GM12878 (cell line): Measurements from ENCODE around the gene RAB33A. TPM values are rescaled to one million over a fixed set of nuclear protein-coding genes. Genes with fewer than 3 reads are reported as not detected.

Experiments used
- ATAC-seq: fragments of 200-7000 bp; cut with Tn5 transposase; 3 replicates; pipeline ENCODE4 v1.9.1; 2020; ENCODE audit warnings: mild to moderate bottlenecking, moderate library complexity
- BruUV-seq: library from RNA; stranded (reverse); fragments of 400-500 nt; replicated peaks from 2 replicates; lab custom pipeline; 2021; lab: Mats Ljungman, UMichigan
- CTCF ChIA-PET: fragments of 300-600 bp; sonication (Branson Sonifier 250); formaldehyde crosslinking; extraction: SDS; loops from one replicate; lab custom pipeline; 2021; ENCODE audit warnings: inconsistent platforms; lab: Yijun Ruan, JAX
- POLR2A ChIA-PET: fragments of 350-600 bp; formaldehyde crosslinking; extraction: SDS; loops from one replicate; lab custom pipeline; 2021; ENCODE audit warnings: inconsistent platforms; lab: Charles Lee
- RAD21 ChIA-PET: fragments of 300-600 bp; sonication (Branson Sonifier 250); formaldehyde crosslinking; loops from one replicate; lab custom pipeline; 2023; ENCODE audit warnings: antibody characterized with exemption; ENCODE audit not compliant: unreplicated experiment; lab: Charles Lee
- SMC1A ChIA-PET: fragments of 300-600 bp; sonication (Branson Sonifier 250); formaldehyde crosslinking; loops from one replicate; lab custom pipeline; 2023; ENCODE audit not compliant: unreplicated experiment, uncharacterized antibody; lab: Charles Lee
- DNase-seq: peaks from one replicate; pipeline ENCODE4 v3.0.0-alpha.2; 2011; ENCODE audit warnings: low read depth, low spot score
- FAIRE-seq: peaks from 3 replicates; lab custom pipeline; 2011; peaks lifted over from hg19 to GRCh38; lab: Jason Lieb, UNC
- H2AFZ ChIP-seq: 2 replicates; pipeline ENCODE4 v1.6.0; 2011; ENCODE audit warnings: low read depth, low read length, control low read depth; ENCODE audit not compliant: control insufficient read depth
- H3K27ac ChIP-seq: 2 replicates; pipeline ENCODE4 v1.5.1; 2011; ENCODE audit warnings: control low read depth; ENCODE audit not compliant: control insufficient read depth, insufficient read depth
- H3K27me3 ChIP-seq, 2 experiments: replicated peaks in 1 of 2; 2 replicates each; pipeline versions ENCODE4 v1.6.0 to v1.6.1; 2011; ENCODE audit warnings: low read length in 1 of 2; ENCODE audit not compliant: control insufficient read depth in 2 of 2, insufficient read depth in 2 of 2
- H3K36me3 ChIP-seq, 2 experiments: 2 replicates each; pipeline ENCODE4 v1.5.1; 2011; ENCODE audit warnings: low read length in 1 of 2; ENCODE audit not compliant: control insufficient read depth in 2 of 2, insufficient read depth in 2 of 2
- H3K4me1 ChIP-seq: 2 replicates; pipeline ENCODE4 v1.6.1; 2011; ENCODE audit warnings: mild to moderate bottlenecking, low read length, moderate library complexity, mixed read lengths; ENCODE audit not compliant: control insufficient read depth, insufficient read depth
- H3K4me2 ChIP-seq: 2 replicates; pipeline ENCODE4 v1.6.0; 2011; ENCODE audit warnings: control low read depth; ENCODE audit not compliant: control insufficient read depth, insufficient read depth
- H3K4me3 ChIP-seq: fragments of 200-600 bp; sonication (generic); 2 replicates; pipeline ENCODE4 v1.5.1; 2016
- H3K79me2 ChIP-seq: 2 replicates; pipeline ENCODE4 v1.6.0; 2011; ENCODE audit warnings: low read length; ENCODE audit not compliant: control insufficient read depth, insufficient read depth
- H3K9ac ChIP-seq: 2 replicates; pipeline ENCODE4 v1.8.0; 2011; ENCODE audit warnings: low read length, control low read depth, mixed read lengths; ENCODE audit not compliant: control insufficient read depth, insufficient read depth
- H3K9me3 ChIP-seq: replicated peaks from 3 replicates; pipeline ENCODE4 v1.5.1; 2011; ENCODE audit warnings: mild to moderate bottlenecking, low read length; ENCODE audit not compliant: control insufficient read depth, insufficient read depth
- H4K20me1 ChIP-seq: 2 replicates; pipeline ENCODE4 v1.6.0; 2011; ENCODE audit not compliant: control insufficient read depth, insufficient read depth
- BRCA1 ChIP-seq: IDR thresholded peaks from 2 replicates; pipeline ENCODE4 v1.6.1; 2011; ENCODE audit warnings: low read depth, low read length, improper control_type of control experiment
- RB1 ChIP-seq: fragments of 450-650 bp; formaldehyde crosslinking; IDR thresholded peaks from 2 replicates; pipeline ENCODE4 v1.6.1; 2017; ENCODE audit warnings: mild to moderate bottlenecking, borderline replicate concordance
- RBBP5 ChIP-seq: fragments of 200-600 bp; sonication (generic); conservative IDR thresholded peaks from 2 replicates; pipeline ENCODE4 v1.6.1; 2016
- SIN3A ChIP-seq: IDR thresholded peaks from 2 replicates; pipeline ENCODE4 v1.6.1; 2012; ENCODE audit warnings: low read depth, low read length, improper control_type of control experiment
- TCF3 ChIP-seq: IDR thresholded peaks from 2 replicates; pipeline ENCODE4 v1.6.1; 2012; ENCODE audit warnings: low read depth, mild to moderate bottlenecking, low read length, borderline replicate concordance; ENCODE audit not compliant: insufficient read depth
- ZNF217 ChIP-seq: fragments of 450-650 bp; IDR thresholded peaks from 2 replicates; pipeline ENCODE4 v1.6.1; 2017; ENCODE audit warnings: antibody characterized with exemption, mild to moderate bottlenecking
- WGBS: methylation state at CpG from one replicate; pipeline ENCODE4 v1.1.6; 2016; ENCODE audit warnings: low lambda C conversion rate; ENCODE audit not compliant: insufficient replicate concordance, insufficient coverage; ENCODE audit errors: missing lambda C conversion rate; 5-methylcytosine and 5-hydroxymethylcytosine counted together
- in situ Hi-C: fragments of 300-500 bp; cut with MboI; formaldehyde crosslinking; loops from 9 replicates; pipeline ENCODE4 v1.14.3; 2018; ENCODE audit warnings: mixed read lengths
- intact Hi-C: fragments of 100-400 bp; cut with micrococcal nuclease; formaldehyde crosslinking; loops from one replicate; pipeline ENCODE4 v1.14.2; 2022; ENCODE audit not compliant: unreplicated experiment
- polyA plus RNA-seq, 11 experiments: library from polyadenylated mRNA; depleted of rRNA in 4 of 11; unstranded in 6 of 11; stranded (reverse) in 5 of 11; fragments of >200 nt; fragmentation: Nextera tagmentation in 4 of 11; fragmentation: Illumina TruSeq in 1 of 11; extraction: Ambion mirVana in 4 of 11; extraction: Trizol in 1 of 11; gene quantifications; 1 replicate in 1 of 11; 2 replicates in 10 of 11; pipeline versions ENCODE4 v1.2.1 to v1.2.3, GENCODE V29; 2011 to 2016; ENCODE audit warnings: inconsistent platforms in 2 of 11, missing spikeins in 2 of 11, low read depth in 1 of 11
- total RNA-seq, 4 experiments: library from RNA; depleted of rRNA in 3 of 4; stranded (reverse); fragments of >200 nt in 3 of 4; fragmentation: Illumina TruSeq in 1 of 4; extraction: Trizol in 1 of 4; gene quantifications; 2 replicates each; pipeline versions ENCODE4 v1.2.1 to v1.2.3, GENCODE V29; 2013 to 2021
- TF ChIP-seq, protein P1 (sequence below): IDR thresholded peaks from 2 replicates; pipeline ENCODE4 v1.6.1; 2012; ENCODE audit warnings: improper control_type of control experiment, low read depth, low read length; ENCODE audit not compliant: insufficient replicate concordance
- TF ChIP-seq, protein P2 (sequence below): fragments of 450-650 bp; formaldehyde crosslinking; IDR thresholded peaks from 2 replicates; pipeline ENCODE4 v1.5.0; 2022; ENCODE audit warnings: mild to moderate bottlenecking, missing genetic modification characterization

Gene RAB33A
- total and polyA plus RNA-seq, 10 of the 15 experiments (the other 5 are each of a cell fraction or from before 2014, with no cell fraction given) = 6.3 to 67.3 (median 33.4) TPM

DNA sequence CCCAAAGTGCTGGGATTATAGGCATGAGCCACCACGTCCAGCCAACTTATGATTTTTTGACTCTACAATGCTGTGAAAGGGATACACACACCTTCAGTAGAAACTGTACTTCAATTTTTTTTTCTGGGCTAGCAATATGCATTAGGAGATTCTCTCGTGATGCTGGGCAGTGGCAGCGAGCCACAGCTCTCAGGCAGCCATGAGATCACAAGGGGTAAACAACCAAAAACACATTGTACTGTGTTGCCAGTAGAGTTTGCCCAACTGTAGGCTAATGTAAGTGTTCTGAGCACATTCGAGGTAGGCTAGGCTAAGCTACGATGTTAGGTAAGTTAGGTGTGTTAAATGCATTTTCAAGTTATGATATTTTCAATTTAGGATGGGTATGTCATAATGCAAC, 25.7 kb downstream of the RAB33A start:
- BruUV-seq = no TSS peak
- ChIA-PET RAD21 (interaction anchor here (1.0 kb wide), 1 partner anchor 118 kb away, joined by 4 read pairs; no protein-coding TSS in a partner anchor), POLR2A (no interaction called here), SMC1A (interaction anchor here (0.8 kb wide), 1 partner anchor 22 kb away, joined by 3 read pairs; no protein-coding TSS in a partner anchor)
- Histone ChIP-seq H3K9me3 (no peaks in the 10 kb centered on the region), H3K79me2 (no peaks in the 10 kb centered on the region), H3K4me3 (no peak overlapping the region), H3K4me1 (peaks cover 4% of the 10 kb centered on the region; the same call in 1 of the 2 replicates), H3K36me3 (no peaks in the 10 kb centered on the region), H3K4me2 (no peak overlapping the region), H3K27ac (no peak overlapping the region), H2AFZ (no peak overlapping the region), H4K20me1 (no peaks in the 10 kb centered on the region), H3K9ac (no peak overlapping the region)
- in situ Hi-C loops (loop anchor here (25.0 kb wide), 1 partner anchor 585 kb away; no protein-coding TSS in a partner anchor), intact Hi-C loops (no loop called here)
- WGBS = 31% methylated on average over 5 of the region's 5 CpGs
- no peak for FAIRE-seq
- DNase-seq = no peak
- no peak for ATAC-seq
- TF ChIP-seq ZNF217 (no peak), RB1 (no peak), SIN3A (no peak)
- TF ChIP-seq, all 136 proteins: peak for 0
- H3K27me3 ChIP-seq = no peaks in the 10 kb centered on the region
- CTCF ChIA-PET = interaction anchor here (1.4 kb wide), 1 partner anchor 125 kb away, joined by 3 read pairs; no protein-coding TSS in a partner anchor

DNA sequence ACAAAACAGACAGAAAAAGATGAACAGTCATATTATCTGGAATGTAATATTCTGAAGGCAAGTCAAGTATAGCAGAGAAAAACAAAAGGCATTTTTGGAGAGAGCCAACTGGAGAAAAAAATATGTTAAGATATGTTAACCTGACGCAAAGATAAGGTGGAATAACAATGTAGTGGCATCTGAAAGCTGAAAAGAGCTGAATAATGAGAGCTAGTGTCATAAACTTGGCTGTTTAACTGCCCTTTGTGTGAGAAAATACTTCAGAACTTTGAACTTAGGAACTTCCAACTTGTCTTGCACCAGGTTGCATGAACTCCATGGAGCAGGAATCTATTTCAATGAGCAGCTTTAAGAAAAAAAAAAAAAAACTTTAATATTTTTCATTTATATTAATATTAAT, 32.9 kb downstream of the RAB33A start:
- ATAC-seq = no peak
- POLR2A ChIA-PET = no interaction called here
- Histone ChIP-seq H3K4me2 (no peak overlapping the region), H2AFZ (no peak overlapping the region), H3K27ac (no peak overlapping the region), H3K79me2 (no peaks in the 10 kb centered on the region), H3K9ac (no peak overlapping the region), H3K27me3 (no peaks in the 10 kb centered on the region), H3K4me1 (no peaks in the 10 kb centered on the region), H3K36me3 (no peaks in the 10 kb centered on the region), H3K4me3 (no peak overlapping the region), H4K20me1 (no peaks in the 10 kb centered on the region), H3K9me3 (no peaks in the 10 kb centered on the region)
- SMC1A ChIA-PET = no interaction called here
- in situ Hi-C loops (no loop called here), intact Hi-C loops (no loop called here)
- 45% methylated on average over 1 of the region's 1 CpG for WGBS
- no peak for FAIRE-seq
- CTCF ChIA-PET = no interaction called here
- no TSS peak for BruUV-seq
- RAD21 ChIA-PET = no interaction called here
- DNase-seq = no peak
- TF ChIP-seq, protein P1, sequence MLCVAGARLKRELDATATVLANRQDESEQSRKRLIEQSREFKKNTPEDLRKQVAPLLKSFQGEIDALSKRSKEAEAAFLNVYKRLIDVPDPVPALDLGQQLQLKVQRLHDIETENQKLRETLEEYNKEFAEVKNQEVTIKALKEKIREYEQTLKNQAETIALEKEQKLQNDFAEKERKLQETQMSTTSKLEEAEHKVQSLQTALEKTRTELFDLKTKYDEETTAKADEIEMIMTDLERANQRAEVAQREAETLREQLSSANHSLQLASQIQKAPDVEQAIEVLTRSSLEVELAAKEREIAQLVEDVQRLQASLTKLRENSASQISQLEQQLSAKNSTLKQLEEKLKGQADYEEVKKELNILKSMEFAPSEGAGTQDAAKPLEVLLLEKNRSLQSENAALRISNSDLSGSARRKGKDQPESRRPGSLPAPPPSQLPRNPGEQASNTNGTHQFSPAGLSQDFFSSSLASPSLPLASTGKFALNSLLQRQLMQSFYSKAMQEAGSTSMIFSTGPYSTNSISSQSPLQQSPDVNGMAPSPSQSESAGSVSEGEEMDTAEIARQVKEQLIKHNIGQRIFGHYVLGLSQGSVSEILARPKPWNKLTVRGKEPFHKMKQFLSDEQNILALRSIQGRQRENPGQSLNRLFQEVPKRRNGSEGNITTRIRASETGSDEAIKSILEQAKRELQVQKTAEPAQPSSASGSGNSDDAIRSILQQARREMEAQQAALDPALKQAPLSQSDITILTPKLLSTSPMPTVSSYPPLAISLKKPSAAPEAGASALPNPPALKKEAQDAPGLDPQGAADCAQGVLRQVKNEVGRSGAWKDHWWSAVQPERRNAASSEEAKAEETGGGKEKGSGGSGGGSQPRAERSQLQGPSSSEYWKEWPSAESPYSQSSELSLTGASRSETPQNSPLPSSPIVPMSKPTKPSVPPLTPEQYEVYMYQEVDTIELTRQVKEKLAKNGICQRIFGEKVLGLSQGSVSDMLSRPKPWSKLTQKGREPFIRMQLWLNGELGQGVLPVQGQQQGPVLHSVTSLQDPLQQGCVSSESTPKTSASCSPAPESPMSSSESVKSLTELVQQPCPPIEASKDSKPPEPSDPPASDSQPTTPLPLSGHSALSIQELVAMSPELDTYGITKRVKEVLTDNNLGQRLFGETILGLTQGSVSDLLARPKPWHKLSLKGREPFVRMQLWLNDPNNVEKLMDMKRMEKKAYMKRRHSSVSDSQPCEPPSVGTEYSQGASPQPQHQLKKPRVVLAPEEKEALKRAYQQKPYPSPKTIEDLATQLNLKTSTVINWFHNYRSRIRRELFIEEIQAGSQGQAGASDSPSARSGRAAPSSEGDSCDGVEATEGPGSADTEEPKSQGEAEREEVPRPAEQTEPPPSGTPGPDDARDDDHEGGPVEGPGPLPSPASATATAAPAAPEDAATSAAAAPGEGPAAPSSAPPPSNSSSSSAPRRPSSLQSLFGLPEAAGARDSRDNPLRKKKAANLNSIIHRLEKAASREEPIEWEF = no peak
- TF ChIP-seq BRCA1 = no peak
- TF ChIP-seq RBBP5 = no peak
- no peak for TF ChIP-seq TCF3
- TF ChIP-seq, protein P2, sequence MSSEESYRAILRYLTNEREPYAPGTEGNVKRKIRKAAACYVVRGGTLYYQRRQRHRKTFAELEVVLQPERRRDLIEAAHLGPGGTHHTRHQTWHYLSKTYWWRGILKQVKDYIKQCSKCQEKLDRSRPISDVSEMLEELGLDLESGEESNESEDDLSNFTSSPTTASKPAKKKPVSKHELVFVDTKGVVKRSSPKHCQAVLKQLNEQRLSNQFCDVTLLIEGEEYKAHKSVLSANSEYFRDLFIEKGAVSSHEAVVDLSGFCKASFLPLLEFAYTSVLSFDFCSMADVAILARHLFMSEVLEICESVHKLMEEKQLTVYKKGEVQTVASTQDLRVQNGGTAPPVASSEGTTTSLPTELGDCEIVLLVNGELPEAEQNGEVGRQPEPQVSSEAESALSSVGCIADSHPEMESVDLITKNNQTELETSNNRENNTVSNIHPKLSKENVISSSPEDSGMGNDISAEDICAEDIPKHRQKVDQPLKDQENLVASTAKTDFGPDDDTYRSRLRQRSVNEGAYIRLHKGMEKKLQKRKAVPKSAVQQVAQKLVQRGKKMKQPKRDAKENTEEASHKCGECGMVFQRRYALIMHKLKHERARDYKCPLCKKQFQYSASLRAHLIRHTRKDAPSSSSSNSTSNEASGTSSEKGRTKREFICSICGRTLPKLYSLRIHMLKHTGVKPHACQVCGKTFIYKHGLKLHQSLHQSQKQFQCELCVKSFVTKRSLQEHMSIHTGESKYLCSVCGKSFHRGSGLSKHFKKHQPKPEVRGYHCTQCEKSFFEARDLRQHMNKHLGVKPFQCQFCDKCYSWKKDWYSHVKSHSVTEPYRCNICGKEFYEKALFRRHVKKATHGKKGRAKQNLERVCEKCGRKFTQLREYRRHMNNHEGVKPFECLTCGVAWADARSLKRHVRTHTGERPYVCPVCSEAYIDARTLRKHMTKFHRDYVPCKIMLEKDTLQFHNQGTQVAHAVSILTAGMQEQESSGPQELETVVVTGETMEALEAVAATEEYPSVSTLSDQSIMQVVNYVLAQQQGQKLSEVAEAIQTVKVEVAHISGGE = no peak
